GM12872 (cell line): Measurements from ENCODE around the gene PPP1R36.

Experiments used
- CTCF ChIP-seq: IDR thresholded peaks from 3 replicates; pipeline ENCODE4 v1.5.1; 2011; ENCODE audit warnings: low read depth, mild to moderate bottlenecking, low read length, moderate library complexity; ENCODE audit not compliant: insufficient read depth

Gene PPP1R36

GRCh38 chr14:64504310-64504896, 45.4 kb upstream of the PPP1R36 start, which contains the start of gene ZBTB1:
ZBTB1 (plus strand) TSS chr14:64504770; CDS start chr14:64521505, 16,735 bp downstream.
- TF ChIP-seq CTCF, result no peak

- no peak for TF ChIP-seq CTCF
These were observed 44.6 kb upstream of the PPP1R36 start for GRCh38 chr14:64504897-64505794.

GRCh38 chr14:64506721-64507120, 43.0 kb upstream of the PPP1R36 start:
- TF ChIP-seq CTCF, result no peak

GRCh38 chr14:64507376-64508156, 42.2 kb upstream of the PPP1R36 start:
- no peak for TF ChIP-seq CTCF

GRCh38 chr14:64508215-64508776, 41.5 kb upstream of the PPP1R36 start:
- TF ChIP-seq CTCF, result no peak

- TF ChIP-seq CTCF, result no peak
These were observed 40.7 kb upstream of the PPP1R36 start for GRCh38 chr14:64509036-64509435.
